OCI-LY7 (cell line): Measurements from ENCODE around the gene MYL6.

ENCODE experiments used
- EZH2phosphoT487 ChIP-seq: fragments of 200-600 bp; sonication (generic); IDR thresholded peaks from 2 replicates; pipeline ENCODE4 v1.6.1; 2018; ENCODE audit warnings: low read depth, borderline replicate concordance, mild to moderate bottlenecking, mixed run types, antibody characterized with exemption, low read length, moderate library complexity, mixed read lengths
- TF ChIP-seq, protein P1 (sequence below): fragments of 200-600 bp; sonication (generic); conservative IDR thresholded peaks from 2 replicates; pipeline ENCODE4 v1.5.1; 2014; ENCODE audit warnings: mild to moderate bottlenecking, antibody characterized with exemption, low read length, moderate library complexity, mixed read lengths

DNA sequence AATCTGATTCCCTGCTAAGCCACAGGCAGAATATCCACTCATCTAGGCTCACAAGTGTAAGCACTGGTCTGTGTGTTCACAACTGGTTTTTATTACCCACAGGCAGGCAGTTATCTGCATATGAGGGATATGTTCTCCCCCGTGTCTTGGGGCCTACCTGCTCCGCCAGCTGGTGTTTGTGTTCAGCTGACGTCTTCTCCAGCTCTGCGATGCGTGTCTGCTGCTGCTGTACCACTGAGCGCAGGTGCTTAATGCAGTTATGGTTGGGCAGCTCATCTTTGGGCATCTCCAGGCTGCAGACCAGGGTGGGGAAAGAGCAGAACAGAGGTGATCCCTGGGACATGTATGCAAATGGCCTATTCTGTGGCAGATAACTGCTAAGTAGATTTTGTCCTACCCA is 49.8 kb downstream of the MYL6 start:
- TF ChIP-seq, protein P1, sequence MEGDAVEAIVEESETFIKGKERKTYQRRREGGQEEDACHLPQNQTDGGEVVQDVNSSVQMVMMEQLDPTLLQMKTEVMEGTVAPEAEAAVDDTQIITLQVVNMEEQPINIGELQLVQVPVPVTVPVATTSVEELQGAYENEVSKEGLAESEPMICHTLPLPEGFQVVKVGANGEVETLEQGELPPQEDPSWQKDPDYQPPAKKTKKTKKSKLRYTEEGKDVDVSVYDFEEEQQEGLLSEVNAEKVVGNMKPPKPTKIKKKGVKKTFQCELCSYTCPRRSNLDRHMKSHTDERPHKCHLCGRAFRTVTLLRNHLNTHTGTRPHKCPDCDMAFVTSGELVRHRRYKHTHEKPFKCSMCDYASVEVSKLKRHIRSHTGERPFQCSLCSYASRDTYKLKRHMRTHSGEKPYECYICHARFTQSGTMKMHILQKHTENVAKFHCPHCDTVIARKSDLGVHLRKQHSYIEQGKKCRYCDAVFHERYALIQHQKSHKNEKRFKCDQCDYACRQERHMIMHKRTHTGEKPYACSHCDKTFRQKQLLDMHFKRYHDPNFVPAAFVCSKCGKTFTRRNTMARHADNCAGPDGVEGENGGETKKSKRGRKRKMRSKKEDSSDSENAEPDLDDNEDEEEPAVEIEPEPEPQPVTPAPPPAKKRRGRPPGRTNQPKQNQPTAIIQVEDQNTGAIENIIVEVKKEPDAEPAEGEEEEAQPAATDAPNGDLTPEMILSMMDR: no peak
- no peak for TF ChIP-seq EZH2phosphoT487
